Fibroblast of skin of right biceps (primary cell): ENCODE data around the gene MPL.

ENCODE experiments used
- DNase-seq: peaks from one replicate; pipeline ENCODE4 v3.0.0-alpha.2; 2013

Gene MPL

DNA sequence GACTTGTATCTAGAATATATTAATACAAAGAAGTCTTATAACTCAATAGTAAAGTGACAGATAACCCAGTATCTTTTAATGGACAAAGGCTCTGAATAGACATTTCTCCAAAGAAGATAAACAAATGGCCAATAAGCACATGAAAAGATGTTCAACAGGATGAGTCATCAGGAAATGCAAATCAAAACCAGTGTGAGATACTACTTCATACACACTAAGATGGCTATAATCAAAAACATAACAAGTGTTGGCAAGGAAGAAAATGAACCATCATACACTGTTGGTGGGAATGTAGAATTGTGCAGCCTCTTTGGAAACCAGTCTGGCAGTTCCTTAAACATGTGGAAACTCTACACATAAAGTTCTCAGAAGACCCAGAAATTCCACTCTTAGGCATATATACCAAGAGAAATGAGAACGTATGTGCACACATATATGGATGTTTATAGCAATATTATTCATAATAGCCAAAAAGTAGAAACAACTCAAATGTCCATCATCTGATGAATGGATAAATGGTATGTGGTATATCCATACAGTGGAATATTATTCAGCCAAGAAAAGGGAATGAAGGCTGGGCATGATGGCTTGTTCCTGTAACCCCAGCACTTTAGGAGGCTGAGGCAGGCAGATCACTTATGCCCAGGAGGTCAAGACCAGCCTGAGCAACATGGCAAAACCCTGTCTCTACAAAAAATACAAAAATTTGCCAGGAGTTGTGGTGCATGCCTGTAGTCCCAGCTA, 9.9 kb upstream of the MPL start:
- peak; percentile 52 for DNase-seq

DNA sequence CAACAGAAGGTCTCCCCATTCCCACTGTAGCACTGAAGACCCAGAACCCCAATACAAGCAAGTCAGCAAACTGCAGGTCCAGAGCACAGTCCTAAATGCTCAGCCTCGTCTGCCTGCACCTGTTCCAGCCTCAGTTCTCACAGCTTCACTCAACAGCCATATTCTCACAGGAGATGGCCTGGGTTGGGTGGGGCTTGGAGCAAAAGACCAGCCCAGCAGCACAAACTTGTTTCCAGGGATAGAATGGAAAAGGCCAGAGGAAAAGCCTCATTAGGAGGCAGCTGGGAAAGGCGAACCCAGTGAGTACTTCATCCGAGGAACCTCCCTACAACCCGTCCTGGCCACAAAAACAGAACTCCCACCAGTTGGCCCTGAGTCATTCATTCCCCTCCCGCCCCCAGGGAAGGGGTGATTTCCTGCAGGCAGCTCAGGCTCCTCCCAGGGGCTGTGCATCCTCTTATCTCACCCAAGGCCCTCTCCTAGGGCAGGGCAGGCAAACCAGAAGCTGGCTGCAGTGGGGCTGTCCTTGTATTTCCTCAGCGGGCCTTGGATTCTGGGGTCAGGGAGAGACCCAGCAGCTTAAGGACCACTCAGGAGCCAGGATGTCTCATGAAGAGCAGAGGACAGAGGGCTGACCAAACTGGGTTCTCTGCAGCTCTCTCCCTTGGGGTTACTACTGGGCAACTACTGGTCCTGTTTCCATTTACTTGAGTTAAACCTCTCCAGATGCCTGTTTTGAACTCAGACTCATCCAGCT, 7.4 kb upstream of the MPL start:
- peak; percentile 86 for DNase-seq

DNA sequence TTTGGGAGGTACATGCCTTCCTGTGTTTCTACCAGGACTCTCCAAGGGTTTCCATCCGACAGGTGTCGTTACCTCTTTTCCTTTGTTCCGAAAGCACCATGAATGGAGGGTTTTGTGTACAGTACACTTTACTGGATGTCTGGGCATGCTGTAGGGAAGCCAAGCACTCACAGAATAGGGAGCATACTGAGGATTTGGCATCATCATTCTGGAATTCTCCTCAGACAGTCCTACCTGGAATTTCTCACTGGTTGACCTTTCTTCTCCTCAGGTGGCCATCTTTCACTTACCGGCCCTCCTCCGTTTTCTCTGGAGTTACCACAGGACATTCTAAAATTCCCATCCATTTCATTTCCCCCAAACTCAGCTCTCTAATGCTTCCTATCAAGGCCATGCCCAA, 5.9 kb upstream of the MPL start:
- DNase-seq: no peak

DNA sequence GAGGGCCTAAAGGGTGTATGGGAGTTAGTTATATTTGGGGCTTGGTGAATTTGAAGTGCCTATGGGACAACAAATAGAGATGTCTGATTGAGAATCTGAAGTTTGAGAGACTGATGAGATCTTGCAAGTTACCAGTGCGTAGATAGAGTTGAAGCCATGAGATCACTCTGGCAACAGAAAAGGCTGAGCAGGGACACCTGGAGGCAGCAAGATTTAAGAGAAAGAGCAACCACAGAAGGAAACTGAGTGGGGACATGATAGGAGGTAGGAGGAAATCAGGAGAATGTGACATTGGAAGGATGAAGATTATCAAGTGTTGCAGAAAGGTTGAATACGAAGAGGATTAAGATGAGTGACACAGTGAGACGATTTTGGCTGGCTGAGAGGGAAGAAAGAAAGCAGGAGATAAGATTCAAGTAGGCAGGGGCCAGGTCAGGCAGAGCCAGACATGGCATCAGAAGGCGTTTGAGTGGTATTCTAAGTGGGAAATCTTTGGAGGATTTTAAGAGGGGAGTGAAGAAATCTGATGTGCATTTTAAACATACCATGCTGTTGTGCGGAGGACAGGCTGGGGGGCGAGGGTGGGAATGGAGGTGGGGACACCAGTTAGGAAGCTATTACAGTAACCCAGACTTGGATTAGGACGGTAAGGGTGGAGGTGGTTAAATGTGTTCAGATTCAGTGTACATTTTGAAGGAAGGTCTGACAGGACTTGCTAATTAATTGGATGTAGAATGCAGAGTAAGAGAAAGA, 3.0 kb upstream of the MPL start:
- DNase-seq: no peak

DNA sequence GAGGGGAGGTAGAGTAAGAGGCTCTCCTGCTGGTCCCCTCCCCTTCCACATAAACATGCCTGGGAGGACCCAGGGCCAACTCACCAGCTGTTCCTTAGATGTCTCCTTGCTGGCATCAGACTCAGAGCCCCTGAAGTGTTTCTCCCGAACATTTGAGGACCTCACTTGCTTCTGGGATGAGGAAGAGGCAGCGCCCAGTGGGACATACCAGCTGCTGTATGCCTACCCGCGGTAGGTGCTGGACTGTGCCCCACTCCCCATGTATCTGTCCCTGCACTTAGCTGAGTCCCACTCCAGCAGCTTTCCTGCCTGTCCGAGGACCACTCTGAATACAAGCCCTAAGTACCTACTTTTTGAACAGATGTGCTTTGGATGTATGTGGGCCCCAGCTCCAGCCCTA, 383 bp downstream of the MPL start:
- DNase-seq: no peak

DNA sequence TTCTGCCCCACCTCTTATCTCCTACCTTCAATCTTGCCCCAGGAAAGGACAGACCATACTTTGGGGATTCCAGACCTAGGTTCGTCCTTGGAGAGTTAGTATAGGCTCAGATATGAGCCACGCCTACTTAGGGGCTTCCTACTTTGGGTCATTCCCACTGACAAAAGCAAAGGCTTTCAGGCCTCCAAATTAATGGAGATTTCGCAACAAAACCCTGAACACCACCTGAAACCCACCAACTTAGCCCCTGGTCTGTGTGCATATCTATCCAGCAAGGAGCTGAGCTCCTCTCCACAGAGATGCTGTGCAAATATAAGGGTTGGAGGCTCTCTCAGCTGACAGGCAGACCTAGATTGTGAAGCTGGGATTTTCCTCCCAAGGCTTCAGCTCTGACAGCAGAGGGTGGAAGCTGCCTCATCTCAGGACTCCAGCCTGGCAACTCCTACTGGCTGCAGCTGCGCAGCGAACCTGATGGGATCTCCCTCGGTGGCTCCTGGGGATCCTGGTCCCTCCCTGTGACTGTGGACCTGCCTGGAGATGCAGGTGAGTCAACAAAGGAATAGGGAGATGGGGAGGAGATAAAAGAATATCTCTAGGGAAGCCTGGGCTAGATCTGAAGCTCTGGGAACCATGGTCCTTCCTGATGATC, 2.1 kb downstream of the MPL start:
- no peak for DNase-seq

DNA sequence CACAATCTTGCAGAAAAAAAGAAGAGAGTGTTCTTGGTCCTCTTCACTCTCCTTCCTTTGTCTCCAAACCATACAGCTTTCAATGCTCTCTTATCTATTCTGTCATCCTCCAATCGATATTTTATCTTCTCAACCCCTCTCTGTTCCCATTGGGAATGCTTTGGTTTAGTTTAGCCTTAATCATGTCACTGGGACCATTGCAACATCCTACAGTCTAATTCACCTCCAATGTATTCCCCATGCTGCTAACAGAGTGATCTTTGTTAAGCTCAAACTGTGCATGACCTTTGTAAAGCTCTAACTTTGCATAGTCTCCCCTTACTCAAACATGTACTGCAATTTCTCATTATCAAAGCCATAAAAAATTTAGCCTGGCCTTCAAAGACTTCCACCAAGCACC, 2.9 kb downstream of the MPL start:
- DNase-seq: no peak

DNA sequence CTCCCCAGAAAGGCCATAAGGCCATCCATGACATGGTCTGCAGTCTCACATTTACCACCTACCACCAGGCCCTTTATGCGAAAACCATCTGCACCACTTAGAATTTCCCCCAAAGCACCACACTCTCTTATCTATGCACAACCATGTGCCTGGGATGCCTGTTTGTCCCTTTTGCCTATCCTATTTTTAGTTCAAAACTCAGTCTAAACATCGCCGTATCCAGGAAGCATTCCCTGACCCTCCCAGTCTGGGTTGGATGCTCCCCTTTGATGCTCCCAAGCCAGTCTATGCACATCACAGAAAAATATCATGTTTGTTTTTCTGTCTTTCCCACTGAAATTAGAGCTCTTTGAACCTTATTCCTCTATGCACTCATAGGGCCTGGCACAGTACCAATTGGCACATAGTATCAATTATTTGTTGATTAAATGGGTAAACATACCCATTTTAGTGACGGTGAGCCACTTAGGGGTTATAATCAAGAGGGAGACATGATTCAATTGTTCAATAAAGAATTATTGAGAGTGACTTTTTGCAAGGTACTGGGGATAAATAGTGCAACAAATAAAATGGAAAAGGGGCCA, 6.7 kb downstream of the MPL start:
- DNase-seq: no peak

DNA sequence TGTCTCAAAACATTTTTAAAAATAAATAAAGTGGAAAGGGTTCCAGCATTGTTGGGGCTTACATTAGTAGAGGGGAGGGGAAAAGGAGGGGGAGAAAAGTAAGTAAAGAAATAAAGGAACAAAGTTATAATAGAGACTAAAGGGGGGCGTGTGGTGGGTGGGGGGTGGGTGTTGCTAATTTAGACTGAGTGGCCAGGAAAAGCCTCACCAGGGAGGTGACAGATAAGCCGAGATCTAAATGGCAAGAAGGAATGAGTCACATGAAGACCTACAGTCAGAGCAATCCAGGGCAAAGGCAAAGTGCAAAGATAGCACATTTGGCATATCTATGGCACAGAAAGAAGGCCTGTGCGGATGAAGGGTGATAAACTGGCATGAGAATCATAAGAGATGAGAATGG, 7.5 kb downstream of the MPL start:
- no peak for DNase-seq

DNA sequence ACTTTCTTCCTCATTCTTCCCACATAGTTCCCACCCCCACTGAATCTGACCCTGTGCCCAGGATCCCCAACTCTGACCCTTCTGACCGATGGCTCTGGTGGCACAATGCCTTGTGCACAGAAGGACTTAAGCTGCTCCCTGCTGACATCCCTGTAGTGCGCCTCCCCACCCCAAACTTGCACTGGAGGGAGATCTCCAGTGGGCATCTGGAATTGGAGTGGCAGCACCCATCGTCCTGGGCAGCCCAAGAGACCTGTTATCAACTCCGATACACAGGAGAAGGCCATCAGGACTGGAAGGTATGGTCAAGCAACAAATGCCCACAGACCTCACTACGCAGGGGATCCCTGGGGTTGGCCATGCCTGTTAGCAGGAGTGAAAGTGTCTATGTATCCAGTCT, 9.0 kb downstream of the MPL start:
- no peak for DNase-seq

DNA sequence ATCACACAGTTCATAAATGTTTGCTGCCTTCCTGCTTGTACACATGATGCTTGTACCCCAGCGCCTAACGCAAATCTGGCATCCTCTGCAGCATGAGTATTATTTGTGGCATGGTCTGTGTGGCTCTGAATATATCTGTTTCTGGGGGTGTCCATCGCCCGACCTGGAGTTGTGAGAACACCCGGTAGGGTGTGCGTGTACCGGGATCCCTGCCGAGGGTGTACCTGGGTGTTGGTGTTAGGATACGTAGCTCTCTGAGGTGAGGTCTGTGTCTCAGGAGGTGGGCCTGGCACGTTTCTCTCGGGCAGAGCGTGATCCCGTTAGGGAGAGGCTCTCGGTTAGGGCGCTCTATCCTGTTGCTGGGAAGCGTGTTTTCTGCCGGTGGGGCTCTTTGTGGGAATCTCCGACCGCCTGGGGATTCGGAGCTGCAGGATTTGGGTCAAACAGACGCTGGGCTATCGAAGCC, 10.8 kb downstream of the MPL start:
- DNase-seq: no peak

DNA sequence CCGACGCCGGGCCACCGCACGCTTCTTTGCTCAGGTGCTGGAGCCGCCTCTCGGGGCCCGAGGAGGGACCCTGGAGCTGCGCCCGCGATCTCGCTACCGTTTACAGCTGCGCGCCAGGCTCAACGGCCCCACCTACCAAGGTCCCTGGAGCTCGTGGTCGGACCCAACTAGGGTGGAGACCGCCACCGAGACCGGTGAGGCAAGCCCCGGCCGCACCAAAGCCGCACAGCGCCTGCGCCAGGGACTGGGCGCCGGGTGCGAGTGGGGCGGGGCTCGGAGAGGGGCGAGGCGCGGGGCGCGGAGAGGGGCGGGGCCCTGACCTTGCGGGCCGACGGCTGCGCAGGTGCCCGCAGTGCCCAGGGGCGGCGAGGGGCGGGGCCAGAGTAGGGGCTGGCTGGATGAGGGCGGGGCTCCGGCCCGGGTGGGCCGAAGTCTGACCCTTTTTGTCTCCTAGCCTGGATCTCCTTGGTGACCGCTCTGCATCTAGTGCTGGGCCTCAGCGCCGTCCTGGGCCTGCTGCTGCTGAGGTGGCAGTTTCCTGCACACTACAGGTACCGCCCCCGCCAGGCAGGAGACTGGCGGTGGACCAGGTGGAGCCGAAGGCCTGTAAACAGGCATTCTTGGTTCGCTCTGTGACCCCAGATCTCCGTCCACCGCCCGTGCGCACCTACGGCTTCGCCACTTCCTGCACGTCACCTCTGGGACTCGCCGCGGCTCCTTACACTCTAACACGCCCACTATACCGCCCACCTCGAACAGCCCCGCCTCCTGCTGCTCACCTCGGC, 11.4 kb downstream of the MPL start:
- DNase-seq: peak; percentile 40

DNA sequence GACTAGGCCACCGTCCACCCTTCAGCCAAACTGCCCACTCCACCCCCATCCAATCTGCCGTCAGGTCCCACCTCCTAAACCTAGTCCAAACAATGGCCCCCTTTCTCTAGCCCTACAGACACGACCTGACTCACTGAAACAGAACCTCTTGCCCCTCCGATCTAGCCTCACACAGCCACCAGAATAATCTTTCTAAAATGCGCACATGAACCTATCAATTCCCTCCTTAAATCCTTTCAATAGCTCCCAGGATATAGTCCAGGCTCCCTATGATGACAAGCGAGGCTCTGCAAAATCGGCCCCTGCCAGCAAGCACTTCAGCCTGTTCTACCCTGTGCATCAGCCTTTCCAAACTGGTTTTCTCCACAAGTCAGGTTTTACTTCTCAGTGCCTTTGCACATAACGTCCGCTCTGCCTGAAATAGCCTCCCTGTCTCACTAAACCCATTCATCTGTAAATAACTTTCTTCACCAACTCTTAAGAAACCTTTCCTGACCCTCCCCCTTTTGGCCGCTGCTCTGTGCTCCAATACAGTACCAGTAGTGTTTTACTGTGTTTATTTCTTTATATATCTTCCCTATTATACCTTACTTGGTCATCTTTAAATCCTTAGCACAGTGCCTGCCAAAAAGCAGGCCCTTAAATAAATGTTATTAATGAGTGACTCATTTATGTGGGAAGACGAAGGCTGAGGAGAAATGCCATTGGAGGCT, 12.1 kb downstream of the MPL start:
- DNase-seq: peak; percentile 83

DNA sequence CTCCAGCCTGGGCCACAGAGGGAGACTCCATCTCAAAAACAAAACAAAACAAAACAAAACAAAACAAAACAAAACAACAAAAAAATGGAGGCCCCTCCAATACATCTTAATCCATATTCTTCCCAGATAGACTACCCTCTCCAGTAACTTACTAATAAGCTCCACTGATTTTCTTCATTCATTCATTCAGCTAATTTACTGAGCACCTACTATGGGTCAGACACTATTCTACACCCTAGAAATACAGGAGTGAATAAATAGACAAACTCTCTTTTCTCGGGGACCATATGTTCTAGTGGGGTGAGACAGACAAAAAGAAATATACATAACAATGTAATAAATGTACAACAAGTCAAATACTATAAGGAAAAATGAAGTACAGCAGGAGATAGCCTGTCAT, 13.4 kb downstream of the MPL start:
- DNase-seq: no peak

DNA sequence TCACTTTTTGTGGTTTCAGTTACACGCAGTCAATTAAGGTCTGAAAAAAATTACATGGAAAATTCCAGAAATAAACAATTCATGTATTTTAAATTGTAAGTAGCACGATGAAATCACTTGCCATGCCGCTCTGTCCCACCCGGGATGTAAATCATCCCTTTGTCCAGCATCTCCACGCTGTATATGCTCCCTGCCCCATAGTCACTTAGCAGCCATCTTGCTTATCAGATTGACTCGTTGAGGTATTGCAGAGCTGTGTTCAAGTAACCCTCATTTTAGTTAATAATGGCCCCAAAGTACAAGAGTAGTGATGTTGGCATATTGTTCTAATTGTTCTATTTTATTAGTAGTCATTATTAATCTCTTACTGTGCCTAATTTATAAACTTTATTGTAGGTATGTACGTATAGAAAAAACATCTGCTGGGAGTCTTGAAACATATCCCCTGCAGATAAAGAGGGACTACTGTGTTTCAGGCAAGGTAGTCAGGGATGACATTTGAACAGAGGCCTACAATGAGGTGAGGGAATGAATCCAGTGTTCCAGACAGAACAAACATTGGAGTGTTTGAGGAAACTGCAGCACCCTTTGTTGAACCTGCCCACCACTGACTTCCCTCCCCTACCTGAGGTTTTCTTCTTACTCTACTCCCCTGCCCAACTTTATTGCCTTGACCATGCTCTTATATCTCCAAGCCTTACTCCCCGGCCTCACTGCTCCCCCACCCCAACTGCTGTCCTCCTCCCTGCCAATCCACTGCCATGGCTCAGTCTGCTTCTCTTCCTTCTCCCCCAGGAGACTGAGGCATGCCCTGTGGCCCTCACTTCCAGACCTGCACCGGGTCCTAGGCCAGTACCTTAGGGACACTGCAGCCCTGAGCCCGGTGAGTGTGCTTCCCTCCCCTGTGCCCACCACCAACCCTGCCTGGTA, 14.1 kb downstream of the MPL start:
- DNase-seq: no peak

DNA sequence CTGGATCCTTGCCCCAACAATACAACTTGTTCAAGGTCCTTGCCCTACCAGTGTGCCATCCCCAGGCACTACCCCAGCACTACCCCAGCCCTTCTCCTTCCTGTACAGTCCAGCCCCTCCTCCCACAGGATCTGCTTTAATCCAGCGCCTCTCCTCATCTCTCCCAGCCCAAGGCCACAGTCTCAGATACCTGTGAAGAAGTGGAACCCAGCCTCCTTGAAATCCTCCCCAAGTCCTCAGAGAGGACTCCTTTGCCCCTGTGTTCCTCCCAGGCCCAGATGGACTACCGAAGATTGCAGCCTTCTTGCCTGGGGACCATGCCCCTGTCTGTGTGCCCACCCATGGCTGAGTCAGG, 14.7 kb downstream of the MPL start:
- DNase-seq: no peak

DNA sequence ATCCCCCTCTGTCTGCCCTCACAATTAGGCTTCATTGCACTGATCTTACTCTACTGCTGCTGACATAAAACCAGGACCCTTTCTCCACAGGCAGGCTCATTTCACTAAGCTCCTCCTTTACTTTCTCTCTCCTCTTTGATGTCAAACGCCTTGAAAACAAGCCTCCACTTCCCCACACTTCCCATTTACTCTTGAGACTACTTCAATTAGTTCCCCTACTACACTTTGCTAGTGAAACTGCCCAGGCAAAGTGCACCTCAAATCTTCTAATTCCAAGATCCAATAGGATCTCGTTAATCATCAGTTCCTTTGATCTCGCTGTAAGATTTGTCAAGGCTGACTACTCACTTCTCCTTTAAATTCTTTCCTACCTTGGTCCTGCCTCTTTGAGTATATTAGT, 15.3 kb downstream of the MPL start:
- DNase-seq: no peak

DNA sequence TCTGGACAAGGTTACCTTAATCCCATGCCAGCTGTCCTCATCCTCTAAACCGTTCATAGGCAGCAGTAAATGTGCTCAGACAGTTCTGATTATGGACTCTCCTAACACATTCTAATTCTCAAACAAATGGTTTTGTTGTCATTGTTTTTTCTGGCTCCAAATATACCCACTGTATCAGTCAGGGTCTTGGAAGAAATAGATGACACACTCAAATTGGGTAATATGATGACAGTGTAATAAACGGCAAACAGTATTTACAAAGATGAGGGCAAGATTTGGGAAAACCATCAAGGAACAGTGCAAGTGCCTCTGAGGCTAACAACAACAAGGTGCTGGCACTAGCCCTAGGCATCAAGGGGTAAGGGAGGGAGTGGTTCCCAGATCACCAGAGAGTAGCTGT, 16.9 kb downstream of the MPL start:
- no peak for DNase-seq

DNA sequence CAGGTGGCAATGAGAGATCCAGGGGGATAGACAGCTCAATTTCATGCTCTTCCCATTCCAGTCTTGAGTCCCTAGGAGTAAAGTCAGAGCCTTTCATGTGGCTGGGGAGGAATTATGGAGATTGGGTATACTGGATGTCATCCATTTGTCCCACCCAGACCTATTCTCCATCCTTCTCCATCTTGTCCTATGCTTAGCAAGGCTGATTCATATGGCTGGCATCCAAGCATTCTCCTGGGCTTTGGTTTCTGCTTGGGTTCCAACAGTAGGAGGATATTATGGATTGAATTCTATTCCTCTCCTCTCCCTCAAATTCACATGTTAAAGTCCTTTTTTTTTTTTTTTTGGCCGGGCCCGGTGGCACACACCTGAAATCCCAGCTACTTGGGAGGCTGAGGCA, 17.3 kb downstream of the MPL start:
- peak; percentile 46 for DNase-seq

DNA sequence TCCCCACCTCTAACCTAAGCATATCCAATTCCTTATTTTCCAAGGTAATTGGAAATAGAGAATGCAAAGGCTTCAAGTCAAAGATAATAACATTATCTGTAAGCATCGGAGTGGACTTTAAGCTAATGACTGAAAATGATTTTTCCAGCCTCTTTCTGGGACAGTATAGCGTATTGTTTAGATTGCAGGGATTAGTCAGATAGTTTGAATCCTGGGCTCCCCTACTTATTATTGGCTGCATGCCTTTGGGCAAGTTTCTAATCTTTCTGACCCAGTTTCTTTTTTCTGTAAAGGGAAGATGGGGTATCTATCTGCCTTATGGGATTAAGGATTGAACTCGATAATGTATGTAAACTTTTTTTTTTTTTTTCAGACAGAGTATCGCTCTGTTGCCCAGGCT, 19.6 kb downstream of the MPL start:
- DNase-seq: no peak
